Measurements from ENCODE around the gene NEK6. TPM values are rescaled to one million over a fixed set of nuclear protein-coding genes. Genes with fewer than 3 reads are reported as not detected.

NEK6 gene
- polyA plus RNA-seq, 2 of the 4 experiments (the other 2 are of a cell fraction): 26.1 to 33.7 TPM

GRCh38 chr9:124326378-124326777 lies 68.6 kb downstream of the NEK6 start:
- Histone ChIP-seq H3K4me2 (no peak overlapping the region), H3K27ac (no peak overlapping the region), H3K9me3 (no peaks in the 10 kb centered on the region), H3K4me3 (no peak overlapping the region), H3K4me1 (no peaks in the 10 kb centered on the region)
- no peak for TF ChIP-seq BCL3 (IDR thresholded peaks at IDR 0.05)
- no peak for TF ChIP-seq HOXB13 (CRISPR knock-in tag; IDR thresholded peaks at IDR 0.05; ENCODE audit: low read depth)
- no peak for TF ChIP-seq ZSCAN20 (CRISPR knock-in tag; IDR thresholded peaks at IDR 0.05)
- TF ChIP-seq SMC3 (IDR thresholded peaks at IDR 0.05): no peak
- no peak for TF ChIP-seq TP53 (CRISPR knock-in tag; IDR thresholded peaks at IDR 0.05)
- no peak for TF ChIP-seq KDM1A (IDR thresholded peaks at IDR 0.05; ENCODE audit: low read depth)
- TF ChIP-seq USF2 (IDR thresholded peaks at IDR 0.05): no peak
- TF ChIP-seq CHD2 (IDR thresholded peaks at IDR 0.05; ENCODE audit: low read length, partially characterized antibody): no peak
- TF ChIP-seq EHF (CRISPR knock-in tag; IDR thresholded peaks at IDR 0.05): no peak
- TF ChIP-seq KDM5A (IDR thresholded peaks at IDR 0.05): no peak
- no peak for TF ChIP-seq TFCP2L1 (CRISPR knock-in tag; IDR thresholded peaks at IDR 0.05)
- TF ChIP-seq MAX (IDR thresholded peaks at IDR 0.05): no peak
- no peak for TF ChIP-seq ZC3H11A (IDR thresholded peaks at IDR 0.05)
- TF ChIP-seq JUNB (IDR thresholded peaks at IDR 0.05): no peak
- no peak for TF ChIP-seq FOSB (CRISPR knock-in tag; IDR thresholded peaks at IDR 0.05)
- ATAC-seq (no peak), DNase-seq (ENCODE audit: low read depth in 1 of 2, low spot score in 1 of 2) (no peak), FAIRE-seq (no peak)
- POLR2A ChIA-PET: no interaction called here
- WGBS (ENCODE audit: missing lambda C conversion rate): 96% methylated on average over 15 of the region's 21 CpGs
- CTCF ChIA-PET: interaction anchor here (1.5 to 2.5 kb wide), 3 partner anchors 14 to 200 kb away, joined by 3 to 23 read pairs (median 4); no protein-coding TSS in a partner anchor

- TF ChIP-seq ZFP36 (IDR thresholded peaks at IDR 0.05; ENCODE audit: borderline replicate concordance, partially characterized antibody): no peak
- no peak for TF ChIP-seq BHLHE40 (IDR thresholded peaks at IDR 0.05; ENCODE audit: low read depth, low read length)
- no peak for TF ChIP-seq HES2 (IDR thresholded peaks at IDR 0.05)
- Histone ChIP-seq H3K4me1 (no peaks in the 10 kb centered on the region), H3K4me3 (no peak overlapping the region), H3K27ac (no peak overlapping the region), H3K4me2 (no peak overlapping the region), H3K9me3 (no peaks in the 10 kb centered on the region)
- DNase-seq (ENCODE audit: low read depth in 1 of 2, low spot score in 1 of 2) (no peak), FAIRE-seq (no peak), ATAC-seq (no peak)
- ChIA-PET POLR2A (no interaction called here), CTCF (interaction anchor here (0.5 to 3.2 kb wide), 5 partner anchors 8 to 746 kb away, joined by 3 to 17 read pairs (median 4); no protein-coding TSS in a partner anchor)
- WGBS (ENCODE audit: missing lambda C conversion rate): 88% methylated on average over 9 of the region's 9 CpGs
These were observed 69.7 kb downstream of the NEK6 start for GRCh38 chr9:124327491-124327890.

- ChIA-PET POLR2A (no interaction called here), CTCF (interaction anchor here (0.9 to 3.2 kb wide), 4 partner anchors 9 to 287 kb away, joined by 3 to 17 read pairs (median 4); no protein-coding TSS in a partner anchor)
- ATAC-seq (no peak), DNase-seq (ENCODE audit: low read depth in 1 of 2, low spot score in 1 of 2) (no peak), FAIRE-seq (no peak)
- WGBS (ENCODE audit: missing lambda C conversion rate): 94% methylated on average over 9 of the region's 12 CpGs
- Histone ChIP-seq H3K27ac (no peak overlapping the region), H3K4me3 (no peak overlapping the region), H3K4me1 (no peaks in the 10 kb centered on the region), H3K4me2 (no peak overlapping the region), H3K9me3 (no peaks in the 10 kb centered on the region)
- no peak for TF ChIP-seq CBX8 (IDR thresholded peaks at IDR 0.05)
- no peak for TF ChIP-seq USF2 (IDR thresholded peaks at IDR 0.05)
- TF ChIP-seq E2F6 (IDR thresholded peaks at IDR 0.05; ENCODE audit: borderline replicate concordance, low read depth): no peak
- no peak for TF ChIP-seq CTCF (IDR thresholded peaks at IDR 0.05)
- TF ChIP-seq RFX5 (IDR thresholded peaks at IDR 0.05): no peak
- TF ChIP-seq ZC3H11A (IDR thresholded peaks at IDR 0.05): no peak
- no peak for TF ChIP-seq ESRRA (IDR thresholded peaks at IDR 0.05; ENCODE audit: borderline replicate concordance, low read length)
- TF ChIP-seq CHD4 (IDR thresholded peaks at IDR 0.05; ENCODE audit: borderline replicate concordance): no peak
- TF ChIP-seq ZFP36 (IDR thresholded peaks at IDR 0.05; ENCODE audit: borderline replicate concordance, partially characterized antibody): no peak
- TF ChIP-seq MAZ (IDR thresholded peaks at IDR 0.05; ENCODE audit: borderline replicate concordance, low read depth, low read length): no peak
- no peak for TF ChIP-seq POLR2A (IDR thresholded peaks at IDR 0.05; ENCODE audit: low read length)
These were observed 70.5 kb downstream of the NEK6 start for GRCh38 chr9:124328285-124328684.
